HG03457 (cell line): ENCODE measurements around the gene F12.
"Not testable (repeated sequence)": the region's sequence is repeated elsewhere in the genome, so short reads cannot be mapped to it uniquely, and the experiment has no call there.

Experiments
- ATAC-seq: cut with Tn5 transposase; IDR thresholded peaks from one replicate; pipeline ENCODE4 v1.9.1; 2021; ENCODE audit warnings: moderate number of reproducible peaks; ENCODE audit not compliant: unreplicated experiment

F12 gene

DNA sequence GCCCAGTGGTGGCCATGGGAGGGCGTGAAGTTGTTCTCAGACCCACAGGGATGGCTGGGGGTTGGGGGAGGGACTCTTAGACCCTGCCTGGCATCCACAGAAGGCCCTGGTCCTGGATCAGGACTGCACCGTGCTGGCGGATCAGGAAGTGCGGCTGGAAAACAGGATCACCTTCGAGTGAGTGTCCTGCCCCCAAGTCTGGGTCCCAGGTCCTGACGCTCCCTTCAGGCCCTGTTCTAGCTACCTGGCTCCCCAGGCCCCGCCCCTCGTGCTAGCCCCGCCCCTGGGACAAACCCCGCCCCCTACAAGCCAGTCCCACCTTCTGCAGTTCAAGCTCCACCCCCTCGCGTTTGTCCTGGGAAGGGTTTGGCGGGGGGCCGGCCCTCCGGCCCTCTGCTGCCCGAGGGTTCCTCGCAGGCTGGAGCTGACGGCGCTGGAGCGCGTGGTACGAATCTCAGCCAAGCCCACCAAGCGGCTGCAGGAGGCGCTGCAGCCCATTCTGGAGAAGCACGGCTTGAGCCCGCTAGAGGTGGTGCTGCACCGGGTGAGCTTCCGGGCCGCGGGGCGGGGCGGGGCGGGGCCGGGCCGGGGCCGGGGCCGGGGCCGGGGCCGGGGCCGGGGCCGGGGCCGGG is 38.8 kb downstream of the F12 start:
- peak; percentile 39 for ATAC-seq

GRCh38 chr5:177369645-177370440 is 39.5 kb downstream of the F12 start:
- ATAC-seq, result no peak

- no peak for ATAC-seq
Observed at GRCh38 chr5:177368869-177369644, 40.3 kb downstream of the F12 start.

DNA sequence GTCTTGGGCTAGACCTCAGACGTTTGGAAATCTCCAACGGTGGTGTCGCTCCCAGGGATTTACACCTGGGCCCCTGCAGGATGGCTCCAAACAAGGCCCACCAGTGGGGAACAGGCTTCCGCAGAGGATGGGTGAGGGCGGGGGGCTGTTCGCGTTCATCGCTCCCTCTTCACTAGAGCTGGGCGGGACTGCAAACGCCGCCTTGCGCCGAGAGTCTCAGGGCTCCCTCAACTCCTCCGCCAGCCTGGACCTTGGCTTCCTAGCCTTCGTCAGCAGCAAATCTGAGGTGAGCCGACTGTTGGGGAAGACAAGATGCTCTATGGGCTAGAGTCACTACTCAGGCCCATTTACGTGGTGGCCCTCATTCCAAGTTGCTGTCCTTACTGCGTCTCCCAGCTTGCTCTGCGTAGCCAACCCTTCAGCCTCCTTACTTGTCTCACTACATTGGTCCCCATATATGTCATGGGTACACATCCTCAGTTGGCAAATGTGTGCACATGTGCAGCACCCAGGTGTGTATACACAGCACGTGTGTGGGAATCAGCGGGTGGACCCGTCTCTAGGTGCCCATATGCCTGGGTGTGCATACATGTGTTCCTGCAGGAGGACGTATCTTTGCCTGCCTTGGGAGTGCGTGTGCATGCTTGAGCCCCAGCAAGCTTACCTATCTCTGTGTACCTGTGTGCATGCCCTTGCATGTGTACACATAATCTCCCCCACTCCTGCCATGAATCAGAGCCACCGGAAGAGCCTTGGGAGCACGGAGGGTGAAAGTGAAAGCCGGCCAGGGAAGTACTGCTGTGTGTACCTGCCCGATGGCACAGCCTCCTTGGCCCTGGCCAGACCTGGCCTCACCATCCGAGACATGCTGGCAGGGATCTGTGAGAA is 41.1 kb downstream of the F12 start:
- ATAC-seq, result no peak

- no peak for ATAC-seq
Observed at GRCh38 chr5:177367323-177367848, 42.0 kb downstream of the F12 start.

DNA sequence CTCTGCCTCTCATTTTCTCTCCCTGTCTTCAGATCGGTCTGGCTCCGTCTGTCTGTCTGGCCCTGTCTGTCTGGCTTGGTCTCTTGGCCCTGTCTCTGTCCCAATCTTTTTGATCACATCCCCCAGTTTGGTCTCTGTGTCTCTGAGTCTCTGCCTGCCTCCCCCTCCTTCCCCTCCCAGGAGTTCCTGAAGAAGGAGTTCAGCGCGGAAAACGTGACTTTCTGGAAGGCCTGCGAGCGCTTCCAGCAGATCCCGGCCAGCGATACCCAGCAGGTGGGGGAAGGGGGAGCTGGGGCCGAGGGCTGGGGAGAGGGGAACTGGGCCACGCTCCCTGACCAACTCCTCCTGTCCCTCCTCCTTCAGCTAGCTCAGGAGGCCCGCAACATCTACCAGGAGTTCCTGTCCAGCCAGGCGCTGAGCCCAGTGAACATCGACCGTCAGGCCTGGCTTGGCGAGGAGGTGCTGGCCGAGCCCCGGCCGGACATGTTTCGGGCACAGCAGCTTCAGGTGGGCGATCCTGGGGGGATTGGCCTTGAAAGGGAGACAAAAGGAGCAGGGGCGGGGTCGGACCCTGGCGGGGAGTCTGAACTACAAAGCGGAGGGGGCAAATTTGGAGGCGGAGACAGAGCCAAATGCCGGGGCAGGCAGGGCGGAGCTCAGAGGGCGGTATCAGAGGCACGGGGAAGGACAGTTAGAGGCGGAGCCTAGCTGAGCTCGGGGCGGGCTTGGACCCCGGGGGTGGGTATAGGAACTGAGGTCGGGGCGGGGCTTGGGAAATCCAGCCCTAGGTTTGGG is 42.6 kb downstream of the F12 start:
- ATAC-seq, result no peak

GRCh38 chr5:177365845-177366527 is 43.4 kb downstream of the F12 start:
- no peak for ATAC-seq

GRCh38 chr5:177364159-177364962 is 45.0 kb downstream of the F12 start:
- ATAC-seq, result no peak

GRCh38 chr5:177363565-177363964 is 45.8 kb downstream of the F12 start:
- no peak for ATAC-seq

GRCh38 chr5:177362610-177363507 is 46.5 kb downstream of the F12 start:
- ATAC-seq, result no peak

- no peak for ATAC-seq
Observed at GRCh38 chr5:177362292-177362609, 47.1 kb downstream of the F12 start.

DNA sequence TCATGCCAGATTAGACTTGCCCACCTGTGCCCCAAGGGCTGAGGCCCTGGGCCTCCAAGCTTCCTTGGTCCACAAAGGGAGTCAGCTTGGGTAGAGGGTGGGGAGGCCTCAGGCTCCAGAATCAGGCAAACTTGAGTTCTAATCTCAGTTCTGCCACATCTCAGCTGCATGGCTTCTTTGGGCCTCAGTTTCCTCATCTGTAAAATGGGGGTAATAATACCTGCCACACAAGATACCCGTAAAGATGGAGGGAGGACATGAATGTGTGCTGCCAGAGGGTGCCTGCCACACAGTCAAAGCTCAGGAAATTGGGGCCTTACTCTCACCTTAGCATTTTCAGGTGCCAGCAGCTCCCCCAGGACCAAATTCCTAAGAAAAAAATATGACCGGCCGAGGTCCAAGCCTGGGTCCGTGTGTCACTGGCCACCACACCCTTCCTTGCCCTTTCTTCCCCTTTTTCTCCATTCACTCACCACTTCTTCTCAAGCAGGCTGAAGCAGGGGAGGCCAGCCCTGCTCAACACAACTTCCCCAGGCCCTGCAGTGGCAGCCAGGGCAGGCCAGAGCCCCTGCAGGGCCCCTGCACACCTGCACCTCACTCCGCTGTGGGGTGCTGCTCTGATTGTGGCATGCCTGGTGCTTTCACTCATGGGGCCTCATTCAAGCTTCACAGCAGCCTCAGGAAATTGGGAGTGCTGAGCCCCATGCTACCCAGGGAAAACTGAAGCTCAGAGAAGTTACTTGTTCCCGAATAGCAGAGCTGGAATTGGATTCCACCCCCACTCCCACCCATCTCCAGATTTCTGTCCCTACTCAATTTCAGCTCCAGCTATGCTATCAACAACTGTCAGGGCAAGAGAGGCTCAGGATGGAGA is 47.7 kb downstream of the F12 start:
- no peak for ATAC-seq

- ATAC-seq, result not testable (repeated sequence)
Observed at GRCh38 chr5:177360740-177361139, 48.6 kb downstream of the F12 start.

- ATAC-seq, result no peak
Observed at GRCh38 chr5:177359860-177360259, 49.5 kb downstream of the F12 start.

DNA sequence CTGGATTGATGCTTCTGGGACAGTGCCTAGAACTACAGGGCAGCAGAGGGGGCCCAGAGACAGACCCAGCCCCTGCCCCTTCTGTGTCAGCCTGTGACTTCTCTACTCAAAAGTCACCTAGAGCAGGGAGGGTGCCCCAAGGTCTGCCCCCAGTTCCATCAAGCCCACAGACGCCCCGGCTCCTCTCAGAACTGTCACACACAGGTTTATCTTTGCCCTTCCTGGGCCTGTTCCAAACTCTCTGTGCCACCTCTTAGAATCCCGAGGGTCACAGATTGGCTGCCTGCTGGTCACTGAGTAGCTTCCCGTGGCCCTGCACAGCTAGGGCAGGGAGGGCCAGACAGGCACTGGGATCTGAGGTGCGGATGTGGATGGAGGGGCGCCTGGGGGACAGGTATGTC is 49.9 kb downstream of the F12 start:
- no peak for ATAC-seq

DNA sequence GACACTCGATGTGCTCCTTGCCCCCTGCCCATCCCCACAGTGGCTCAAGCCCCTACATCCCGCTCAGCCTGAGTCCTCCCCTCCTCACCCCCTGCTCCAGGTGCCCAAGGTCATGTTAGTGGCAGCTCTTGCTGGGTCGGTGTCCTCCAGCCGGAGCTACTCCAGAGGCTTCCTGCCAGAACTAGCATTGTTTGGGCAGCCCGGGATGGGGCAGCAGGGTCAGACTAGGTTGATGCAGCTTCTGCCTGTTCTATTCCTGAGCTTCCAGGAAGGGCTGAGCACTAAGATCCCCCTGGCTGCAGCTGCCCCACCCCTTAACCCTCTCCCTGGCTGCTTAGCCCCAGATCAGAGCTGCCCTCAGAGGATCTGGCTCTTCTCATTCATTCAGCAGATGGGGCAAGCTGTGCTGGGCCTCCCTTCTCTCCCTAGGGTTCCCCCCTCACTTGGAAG is 51.0 kb downstream of the F12 start:
- ATAC-seq, result no peak
